ENCODE results near the gene TSPEAR. TPM values are rescaled to one million over a fixed set of nuclear protein-coding genes. Genes with fewer than 3 reads are reported as not detected.

TSPEAR gene
- total RNA-seq, 2 donors from 2014 or later, result 1.5 to 6.0 TPM

DNA sequence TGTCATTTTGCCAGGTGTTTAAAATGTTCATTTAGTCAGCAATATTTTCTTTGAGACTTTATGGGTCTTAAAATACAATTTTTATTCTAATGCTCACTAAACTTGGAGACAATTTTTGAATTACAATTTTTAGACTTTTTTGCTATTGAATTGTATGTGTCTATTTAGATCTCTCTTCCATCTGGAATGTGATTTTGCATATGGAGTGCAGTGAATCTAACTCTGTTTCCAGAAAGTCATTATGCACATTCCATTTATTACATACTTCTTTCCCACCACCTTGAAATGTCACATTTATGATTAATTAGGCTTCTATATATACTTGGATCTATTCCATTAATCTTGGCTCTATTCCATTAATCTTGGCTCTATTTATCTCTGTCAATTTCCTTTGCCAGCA, 5.6 kb upstream of the TSPEAR start:
- Histone ChIP-seq H3K4me1 (ENCODE audit: control insufficient read depth, insufficient read depth, low read length) (peaks cover 5% of the 10 kb centered on the region), H3K9ac (ENCODE audit: extremely low read depth, low read length, poor library complexity, severe bottlenecking) (no peak overlapping the region), H3K27me3 (ENCODE audit: control insufficient read depth, insufficient read depth, low read length, poor library complexity, severe bottlenecking) (peaks cover 20% of the 10 kb centered on the region), H3K9me3 (ENCODE audit: control insufficient read depth, low read length) (no peaks in the 10 kb centered on the region), H3K36me3 (ENCODE audit: control insufficient read depth, insufficient read depth, low read length) (no peaks in the 10 kb centered on the region), H3K27ac (ENCODE audit: low read depth, low read length) (no peak overlapping the region), H3K4me3 (ENCODE audit: low read length) (no peak overlapping the region)
- TF ChIP-seq, protein P1, sequence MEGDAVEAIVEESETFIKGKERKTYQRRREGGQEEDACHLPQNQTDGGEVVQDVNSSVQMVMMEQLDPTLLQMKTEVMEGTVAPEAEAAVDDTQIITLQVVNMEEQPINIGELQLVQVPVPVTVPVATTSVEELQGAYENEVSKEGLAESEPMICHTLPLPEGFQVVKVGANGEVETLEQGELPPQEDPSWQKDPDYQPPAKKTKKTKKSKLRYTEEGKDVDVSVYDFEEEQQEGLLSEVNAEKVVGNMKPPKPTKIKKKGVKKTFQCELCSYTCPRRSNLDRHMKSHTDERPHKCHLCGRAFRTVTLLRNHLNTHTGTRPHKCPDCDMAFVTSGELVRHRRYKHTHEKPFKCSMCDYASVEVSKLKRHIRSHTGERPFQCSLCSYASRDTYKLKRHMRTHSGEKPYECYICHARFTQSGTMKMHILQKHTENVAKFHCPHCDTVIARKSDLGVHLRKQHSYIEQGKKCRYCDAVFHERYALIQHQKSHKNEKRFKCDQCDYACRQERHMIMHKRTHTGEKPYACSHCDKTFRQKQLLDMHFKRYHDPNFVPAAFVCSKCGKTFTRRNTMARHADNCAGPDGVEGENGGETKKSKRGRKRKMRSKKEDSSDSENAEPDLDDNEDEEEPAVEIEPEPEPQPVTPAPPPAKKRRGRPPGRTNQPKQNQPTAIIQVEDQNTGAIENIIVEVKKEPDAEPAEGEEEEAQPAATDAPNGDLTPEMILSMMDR (conservative IDR thresholded peaks at IDR 0.05), result no peak
- no peak for DNase-seq
- Mint-ChIP-seq H3K27me3 (ENCODE audit: insufficient read depth) (peaks cover 29% of the 10 kb centered on the region), H3K36me3 (ENCODE audit: low read depth) (no peaks in the 10 kb centered on the region), H3K27ac (no peak overlapping the region), H3K9me3 (no peaks in the 10 kb centered on the region), H3K4me1 (peaks cover 20% of the 10 kb centered on the region), H3K4me3 (no peak overlapping the region)

DNA sequence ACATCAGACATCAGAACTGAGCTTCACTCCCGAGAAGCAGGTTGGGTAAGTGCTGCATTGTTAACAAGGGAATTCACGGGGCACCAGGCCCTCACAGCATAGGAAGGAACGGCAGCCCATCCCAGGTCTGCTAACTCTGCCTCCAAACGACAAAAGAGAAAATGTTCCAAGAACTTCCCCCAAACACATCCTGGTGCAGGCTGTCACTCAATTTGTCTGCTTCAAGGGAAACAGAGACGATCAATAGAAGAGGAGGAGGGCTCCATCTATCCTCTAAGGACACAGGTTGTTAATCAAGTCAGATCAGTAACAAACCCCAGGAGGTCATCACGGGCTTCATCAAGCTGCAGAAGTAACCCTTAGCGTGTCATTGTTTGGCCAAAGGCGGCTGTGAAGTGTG, 3.5 kb upstream of the TSPEAR start:
- Mint-ChIP-seq H3K27me3 (ENCODE audit: insufficient read depth) (peaks cover 47% of the 10 kb centered on the region), H3K4me1 (peaks cover 32% of the 10 kb centered on the region)

DNA sequence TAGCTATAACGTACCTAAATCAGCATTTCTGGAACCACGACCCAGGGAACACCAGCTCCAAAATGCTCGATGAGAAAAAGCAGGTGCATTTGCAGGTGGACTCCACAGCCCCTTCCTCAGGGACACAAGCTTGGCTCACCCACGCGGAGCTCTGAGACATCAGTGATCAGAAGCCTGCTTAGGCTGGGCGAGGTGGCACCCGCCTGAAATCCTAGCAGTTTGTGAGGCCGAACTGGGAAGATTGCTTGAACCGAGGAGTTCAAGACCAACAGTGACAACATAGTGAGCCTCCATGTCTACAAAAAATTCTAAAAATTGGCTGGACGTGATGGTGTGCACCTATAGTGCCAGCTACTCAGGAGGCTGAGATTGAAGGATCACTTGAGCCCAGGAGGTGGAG, 2.5 kb upstream of the TSPEAR start:
- Mint-ChIP-seq H3K9me3 (no peaks in the 10 kb centered on the region), H3K36me3 (ENCODE audit: low read depth) (no peaks in the 10 kb centered on the region), H3K4me1 (peaks cover 37% of the 10 kb centered on the region), H3K27me3 (ENCODE audit: insufficient read depth) (peaks cover 57% of the 10 kb centered on the region), H3K4me3 (no peak overlapping the region), H3K27ac (no peak overlapping the region)
- no peaks in the 10 kb centered on the region for H3K36me3 ChIP-seq (ENCODE audit: control insufficient read depth, insufficient read depth, low read length)
- H3K27ac ChIP-seq (ENCODE audit: low read depth, low read length), result no peak overlapping the region
- peaks cover 51% of the 10 kb centered on the region for H3K27me3 ChIP-seq (ENCODE audit: control insufficient read depth, insufficient read depth, low read length, poor library complexity, severe bottlenecking)
- no peak overlapping the region for H3K9ac ChIP-seq (ENCODE audit: extremely low read depth, low read length, poor library complexity, severe bottlenecking)
- H3K4me3 ChIP-seq (ENCODE audit: low read length), result no peak overlapping the region
- no peaks in the 10 kb centered on the region for H3K9me3 ChIP-seq (ENCODE audit: control insufficient read depth, low read length)
- peak; percentile 27 for DNase-seq
- TF ChIP-seq, protein P1 (conservative IDR thresholded peaks at IDR 0.05), result no peak
- H3K4me1 ChIP-seq (ENCODE audit: control insufficient read depth, insufficient read depth, low read length), result peaks cover 14% of the 10 kb centered on the region
- WGBS, 2 experiments (ENCODE audit: insufficient coverage in 1 of 2, insufficient read length in 1 of 2), result 94 to 96% methylated on average over 8 to 10 of the region's 10 CpGs

More for the DNA sequence above, 3.5 kb upstream of the TSPEAR start:
- no peaks in the 10 kb centered on the region for H3K36me3 ChIP-seq (ENCODE audit: control insufficient read depth, insufficient read depth, low read length)
- Mint-ChIP-seq H3K4me3 (no peak overlapping the region), H3K27ac (no peak overlapping the region), H3K9me3 (no peaks in the 10 kb centered on the region), H3K36me3 (ENCODE audit: low read depth) (no peaks in the 10 kb centered on the region)
- no peak overlapping the region for H3K27ac ChIP-seq (ENCODE audit: low read depth, low read length)
- no peak overlapping the region for H3K9ac ChIP-seq (ENCODE audit: extremely low read depth, low read length, poor library complexity, severe bottlenecking)
- no peaks in the 10 kb centered on the region for H3K9me3 ChIP-seq (ENCODE audit: control insufficient read depth, low read length)
- peaks cover 7% of the 10 kb centered on the region for H3K4me1 ChIP-seq (ENCODE audit: control insufficient read depth, insufficient read depth, low read length)
- 41 to 54% methylated on average over 4 to 8 of the region's 8 CpGs for WGBS, 2 experiments (ENCODE audit: insufficient coverage in 1 of 2, insufficient read length in 1 of 2)
- H3K27me3 ChIP-seq (ENCODE audit: control insufficient read depth, insufficient read depth, low read length, poor library complexity, severe bottlenecking), result peaks cover 40% of the 10 kb centered on the region
- peak; percentile 51 for DNase-seq
- H3K4me3 ChIP-seq (ENCODE audit: low read length), result no peak overlapping the region
- TF ChIP-seq, protein P1 (conservative IDR thresholded peaks at IDR 0.05), result no peak

Data from endodermal cell (in vitro differentiated cells).